HEK293 (cell line): Measurements from ENCODE around the gene TMEM87B.

Source experiments
- CTCF ChIA-PET: fragments of 350-600 bp; formaldehyde crosslinking; extraction: SDS; loops from one replicate; lab custom pipeline; 2021; ENCODE audit warnings: antibody characterized with exemption; lab: Yijun Ruan, JAX
- POLR2A ChIA-PET: fragments of 300-600 bp; formaldehyde crosslinking; extraction: SDS; loops from one replicate; lab custom pipeline; 2020; ENCODE audit warnings: antibody characterized with exemption, inconsistent platforms; lab: Yijun Ruan, JAX
- H3K27ac ChIP-seq: fragments of 200-500 bp; sonication (Bioruptor generic); 2 replicates; pipeline ENCODE4 v1.5.1; 2014; ENCODE audit warnings: low read depth, low read length, control low read depth, inconsistent platforms; ENCODE audit errors: extremely low read depth
- H3K36me3 ChIP-seq, 2 experiments: fragments of 200-500 bp in 1 of 2; sonication (Bioruptor generic) in 1 of 2; 1 replicate in 1 of 2; 2 replicates in 1 of 2; pipeline ENCODE4 v1.5.1; 2014 to 2017; ENCODE audit warnings: inconsistent platforms in 2 of 2, low read length in 2 of 2; ENCODE audit not compliant: control insufficient read depth in 2 of 2, insufficient read depth in 1 of 2
- H3K4me1 ChIP-seq: fragments of 200-500 bp; sonication (Bioruptor generic); 2 replicates; pipeline ENCODE4 v1.5.1; 2014; ENCODE audit warnings: mild to moderate bottlenecking, low read length, inconsistent platforms; ENCODE audit not compliant: control insufficient read depth, insufficient read depth
- H3K4me3 ChIP-seq: 2 replicates; pipeline ENCODE4 v1.5.1; 2011; ENCODE audit warnings: low read depth, mild to moderate bottlenecking, control low read depth, low read length, moderate library complexity
- H3K9me3 ChIP-seq: fragments of 200-500 bp; sonication (Bioruptor generic); 2 replicates; pipeline ENCODE4 v1.5.1; 2014; ENCODE audit warnings: low read depth, low read length, inconsistent platforms; ENCODE audit not compliant: control insufficient read depth, insufficient read depth
- BCL11A ChIP-seq: fragments of 450-650 bp; formaldehyde crosslinking; IDR thresholded peaks from 2 replicates; pipeline ENCODE4 v1.5.1; 2016; ENCODE audit warnings: low read depth, missing biosample characterization, missing genetic modification characterization
- CTCF ChIP-seq: fragments of 450-650 bp; formaldehyde crosslinking; IDR thresholded peaks from 2 replicates; pipeline ENCODE4 v1.5.1; 2016; ENCODE audit warnings: missing biosample characterization, missing genetic modification characterization
- IKZF3 ChIP-seq: fragments of 450-650 bp; IDR thresholded peaks from 2 replicates; pipeline ENCODE4 v1.5.0; 2018; ENCODE audit warnings: missing biosample characterization, mild to moderate bottlenecking, missing genetic modification characterization, moderate library complexity
- KLF7 ChIP-seq: fragments of 450-650 bp; formaldehyde crosslinking; IDR thresholded peaks from 2 replicates; pipeline ENCODE4 v1.5.1; 2016; ENCODE audit warnings: missing biosample characterization, missing genetic modification characterization, borderline replicate concordance
- ZFP69B ChIP-seq: fragments of 450-650 bp; formaldehyde crosslinking; IDR thresholded peaks from 2 replicates; pipeline ENCODE4 v1.5.1; 2016; ENCODE audit warnings: missing biosample characterization, missing genetic modification characterization
- ZNF121 ChIP-seq: fragments of 450-650 bp; formaldehyde crosslinking; IDR thresholded peaks from 2 replicates; pipeline ENCODE4 v1.5.1; 2016; ENCODE audit warnings: missing biosample characterization, missing genetic modification characterization
- ZNF155 ChIP-seq: fragments of 450-650 bp; formaldehyde crosslinking; IDR thresholded peaks from 2 replicates; pipeline ENCODE4 v1.5.1; 2016; ENCODE audit warnings: missing biosample characterization, missing genetic modification characterization
- ZNF302 ChIP-seq: fragments of 450-650 bp; formaldehyde crosslinking; IDR thresholded peaks from 2 replicates; pipeline ENCODE4 v1.5.1; 2016; ENCODE audit warnings: missing biosample characterization, missing genetic modification characterization, low read depth
- ZNF335 ChIP-seq: fragments of 450-650 bp; formaldehyde crosslinking; conservative IDR thresholded peaks from 2 replicates; pipeline ENCODE4 v1.5.1; 2016; ENCODE audit warnings: missing biosample characterization, missing genetic modification characterization
- ZNF341 ChIP-seq: fragments of 450-650 bp; formaldehyde crosslinking; IDR thresholded peaks from 2 replicates; pipeline ENCODE4; 2016; ENCODE audit warnings: low read depth, missing biosample characterization, missing genetic modification characterization
- ZNF37A ChIP-seq: fragments of 450-650 bp; IDR thresholded peaks from 2 replicates; pipeline ENCODE4 v1.5.1; 2018; ENCODE audit warnings: missing biosample characterization, missing genetic modification characterization
- ZNF510 ChIP-seq: fragments of 450-650 bp; formaldehyde crosslinking; IDR thresholded peaks from 2 replicates; pipeline ENCODE4 v1.5.1; 2018; ENCODE audit warnings: mild to moderate bottlenecking, missing genetic modification characterization, missing biosample characterization; ENCODE audit not compliant: insufficient replicate concordance
- ZNF549 ChIP-seq: fragments of 450-650 bp; IDR thresholded peaks from 2 replicates; pipeline ENCODE4 v1.5.1; 2018; ENCODE audit warnings: missing biosample characterization, missing genetic modification characterization, mild to moderate bottlenecking, inconsistent platforms, moderate library complexity
- ZNF561 ChIP-seq: fragments of 450-650 bp; IDR thresholded peaks from 2 replicates; pipeline ENCODE4 v1.5.1; 2018; ENCODE audit warnings: missing biosample characterization, missing genetic modification characterization, borderline replicate concordance
- ZNF626 ChIP-seq: fragments of 450-650 bp; sonication (Bioruptor Pico); formaldehyde crosslinking; IDR thresholded peaks from 2 replicates; pipeline ENCODE4 v1.5.1; 2018; ENCODE audit warnings: missing biosample characterization, missing genetic modification characterization, inconsistent platforms
- ZNF658 ChIP-seq: fragments of 450-650 bp; formaldehyde crosslinking; IDR thresholded peaks from 2 replicates; pipeline ENCODE4; 2016; ENCODE audit warnings: missing biosample characterization, missing genetic modification characterization
- ZNF701 ChIP-seq: fragments of 450-650 bp; formaldehyde crosslinking; IDR thresholded peaks from 2 replicates; pipeline ENCODE4 v1.5.1; 2016; ENCODE audit warnings: missing biosample characterization, missing genetic modification characterization
- ZNF76 ChIP-seq: fragments of 450-650 bp; formaldehyde crosslinking; IDR thresholded peaks from 2 replicates; pipeline ENCODE4; 2016; ENCODE audit warnings: low read depth, missing biosample characterization, missing genetic modification characterization, borderline replicate concordance
- ZNF777 ChIP-seq: fragments of 450-650 bp; formaldehyde crosslinking; IDR thresholded peaks from 2 replicates; pipeline ENCODE4 v1.5.1; 2017; ENCODE audit warnings: missing biosample characterization, missing genetic modification characterization, borderline replicate concordance
- ZXDB ChIP-seq: fragments of 450-650 bp; formaldehyde crosslinking; IDR thresholded peaks from 2 replicates; pipeline ENCODE4 v1.5.1; 2016; ENCODE audit warnings: missing biosample characterization, missing genetic modification characterization
- TF ChIP-seq, protein P1 (sequence below): fragments of 450-650 bp; formaldehyde crosslinking; IDR thresholded peaks from 2 replicates; pipeline ENCODE4; 2016; ENCODE audit warnings: missing biosample characterization, missing genetic modification characterization
- TF ChIP-seq, protein P2 (sequence below): fragments of 450-650 bp; formaldehyde crosslinking; IDR thresholded peaks from 2 replicates; pipeline ENCODE4 v1.5.1; 2016; ENCODE audit warnings: missing biosample characterization, missing genetic modification characterization

Gene TMEM87B

GRCh38 chr2:112150851-112151250 lies 95.8 kb downstream of the TMEM87B start (continued):
- TF ChIP-seq, protein P1, sequence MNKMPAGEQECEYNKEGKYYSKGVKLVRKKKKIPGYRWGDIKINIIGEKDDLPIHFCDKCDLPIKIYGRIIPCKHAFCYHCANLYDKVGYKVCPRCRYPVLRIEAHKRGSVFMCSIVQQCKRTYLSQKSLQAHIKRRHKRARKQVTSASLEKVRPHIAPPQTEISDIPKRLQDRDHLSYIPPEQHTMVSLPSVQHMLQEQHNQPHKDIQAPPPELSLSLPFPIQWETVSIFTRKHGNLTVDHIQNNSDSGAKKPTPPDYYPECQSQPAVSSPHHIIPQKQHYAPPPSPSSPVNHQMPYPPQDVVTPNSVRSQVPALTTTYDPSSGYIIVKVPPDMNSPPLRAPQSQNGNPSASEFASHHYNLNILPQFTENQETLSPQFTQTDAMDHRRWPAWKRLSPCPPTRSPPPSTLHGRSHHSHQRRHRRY, result no peak
- TF ChIP-seq, protein P2, sequence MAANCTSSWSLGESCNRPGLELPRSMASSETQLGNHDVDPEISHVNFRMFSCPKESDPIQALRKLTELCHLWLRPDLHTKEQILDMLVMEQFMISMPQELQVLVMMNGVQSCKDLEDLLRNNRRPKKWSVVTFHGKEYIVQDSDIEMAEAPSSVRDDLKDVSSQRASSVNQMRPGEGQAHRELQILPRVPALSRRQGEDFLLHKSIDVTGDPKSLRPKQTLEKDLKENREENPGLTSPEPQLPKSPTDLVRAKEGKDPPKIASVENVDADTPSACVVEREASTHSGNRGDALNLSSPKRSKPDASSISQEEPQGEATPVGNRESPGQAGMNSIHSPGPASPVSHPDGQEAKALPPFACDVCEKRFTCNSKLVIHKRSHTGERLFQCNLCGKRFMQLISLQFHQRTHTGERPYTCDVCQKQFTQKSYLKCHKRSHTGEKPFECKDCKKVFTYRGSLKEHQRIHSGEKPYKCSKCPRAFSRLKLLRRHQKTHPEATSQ (tag by site-specific recombination), result no peak
- TF ChIP-seq ZNF121 (tag by site-specific recombination) (no peak), ZNF37A (tag by site-specific recombination) (no peak), ZNF626 (tag by site-specific recombination) (no peak), ZNF302 (tag by site-specific recombination) (no peak), ZNF777 (tag by site-specific recombination) (no peak), ZNF335 (tag by site-specific recombination) (no peak), ZNF510 (no peak)

DNA sequence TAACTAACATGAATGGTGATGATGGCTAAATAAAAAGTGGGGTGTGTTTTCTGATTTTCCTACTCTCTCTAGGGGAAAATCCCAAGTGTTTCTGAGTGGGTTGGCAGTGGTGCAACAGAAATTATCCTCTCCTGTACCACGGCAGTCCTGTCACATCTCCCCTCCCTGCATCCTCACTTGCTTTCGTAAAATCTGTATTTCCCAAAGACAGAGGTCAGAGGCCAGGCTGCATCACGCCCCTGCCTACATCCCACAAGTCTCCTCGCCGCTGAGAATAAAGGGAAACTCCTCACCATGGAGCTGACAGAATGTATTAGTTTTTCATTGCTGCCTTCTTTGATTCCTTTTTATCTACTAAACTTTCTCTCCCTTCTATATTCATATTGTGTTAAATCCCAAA lies 96.2 kb downstream of the TMEM87B start:
- no peak for TF ChIP-seq ZXDB (tag by site-specific recombination)
- TF ChIP-seq ZNF701, result no peak
- no peak for TF ChIP-seq ZNF658 (tag by site-specific recombination)
- TF ChIP-seq ZNF549 (tag by site-specific recombination), result no peak
- no peak overlapping the region for H3K27ac ChIP-seq

DNA sequence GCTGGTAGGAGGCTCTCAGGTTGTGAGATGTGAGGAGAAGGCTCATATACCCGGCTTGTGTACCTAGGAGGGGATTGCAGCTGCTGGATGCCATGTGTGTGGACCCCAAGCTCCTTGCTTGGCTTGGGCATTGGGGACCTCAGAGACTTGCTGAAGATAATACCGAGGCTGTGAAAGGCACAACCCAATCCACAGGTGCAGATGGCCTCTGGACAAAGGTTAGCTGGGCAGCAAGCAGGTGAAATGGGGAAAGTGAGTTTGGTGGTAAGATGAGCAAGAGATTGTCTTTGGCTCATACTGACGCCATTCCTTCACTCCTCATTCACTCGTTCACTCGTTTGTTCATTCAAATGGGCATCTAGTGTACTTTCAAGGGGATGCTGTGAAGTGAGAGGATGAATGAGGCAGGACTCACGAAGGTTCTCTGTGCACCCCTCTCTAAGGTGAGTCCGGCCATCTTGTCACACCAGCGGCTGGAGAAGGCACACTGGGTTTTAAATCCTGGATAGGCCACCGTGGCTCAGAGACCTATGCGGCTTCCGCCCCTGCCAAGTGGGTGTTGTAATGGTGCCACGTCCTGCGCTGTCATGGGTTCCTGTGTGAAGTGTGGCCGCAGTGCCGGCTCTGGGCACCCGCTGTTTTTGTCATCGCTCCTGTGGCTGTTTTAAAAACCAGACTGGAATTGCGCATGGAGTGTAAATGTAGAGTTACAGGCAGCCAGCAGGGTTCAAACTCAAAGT lies 96.8 kb downstream of the TMEM87B start:
- CTCF ChIA-PET, result no interaction called here
- Histone ChIP-seq H3K27ac (no peak overlapping the region), H3K4me1 (no peaks in the 10 kb centered on the region), H3K9me3 (no peaks in the 10 kb centered on the region), H3K4me3 (no peak overlapping the region), H3K36me3 (no peaks in the 10 kb centered on the region)
- POLR2A ChIA-PET, result no interaction called here
- TF ChIP-seq ZNF155 (tag by site-specific recombination) (no peak), ZFP69B (tag by site-specific recombination) (no peak), ZNF341 (tag by site-specific recombination) (no peak), BCL11A (tag by site-specific recombination) (no peak), CTCF (tag by site-specific recombination) (no peak), ZNF561 (tag by site-specific recombination) (no peak), ZNF76 (no peak), KLF7 (tag by site-specific recombination) (no peak), IKZF3 (tag by site-specific recombination) (no peak)

More for the DNA sequence above, 96.2 kb downstream of the TMEM87B start:
- H3K4me1 ChIP-seq, result no peaks in the 10 kb centered on the region
- ChIA-PET POLR2A (no interaction called here), CTCF (no interaction called here)
- no peak overlapping the region for H3K4me3 ChIP-seq
- H3K36me3 ChIP-seq, result no peaks in the 10 kb centered on the region
- H3K9me3 ChIP-seq, result no peaks in the 10 kb centered on the region
